Loucy (cell line): ENCODE data around the gene SYCP3.

Source experiments
- H2AFZ ChIP-seq: fragments of 200-600 bp; sonication (generic); 2 replicates; pipeline ENCODE4 v1.6.0; 2016; ENCODE audit warnings: antibody characterized with exemption, mild to moderate bottlenecking, low read length, moderate library complexity
- H3F3A ChIP-seq: fragments of 200-600 bp; 2 replicates; pipeline ENCODE4 v1.6.0; 2016; ENCODE audit warnings: antibody characterized with exemption, low read depth, mild to moderate bottlenecking
- H3K27me3 ChIP-seq: fragments of 200-600 bp; sonication (generic); 2 replicates; pipeline ENCODE4 v1.6.1; 2014; ENCODE audit warnings: low read length, mild to moderate bottlenecking; ENCODE audit not compliant: insufficient read depth, poor library complexity, severe bottlenecking
- H3K36me3 ChIP-seq: fragments of 200-600 bp; sonication (generic); 2 replicates; pipeline ENCODE4 v1.6.1; 2016; ENCODE audit warnings: low read length; ENCODE audit not compliant: insufficient read depth
- H3K4me1 ChIP-seq: fragments of 200-600 bp; sonication (generic); 2 replicates; pipeline ENCODE4 v1.5.1; 2014; ENCODE audit warnings: low read length, mild to moderate bottlenecking; ENCODE audit not compliant: insufficient read depth, poor library complexity, severe bottlenecking
- H3K4me2 ChIP-seq: fragments of 200-600 bp; sonication (generic); 2 replicates; pipeline ENCODE4 v1.6.0; 2014; ENCODE audit warnings: antibody characterized with exemption, low read length, low read depth, mild to moderate bottlenecking; ENCODE audit not compliant: poor library complexity, severe bottlenecking
- H3K4me3 ChIP-seq: fragments of 200-600 bp; sonication (generic); 2 replicates; pipeline ENCODE4 v1.5.1; 2014; ENCODE audit warnings: low read length, mild to moderate bottlenecking, mixed read lengths; ENCODE audit not compliant: poor library complexity, severe bottlenecking
- H3K79me2 ChIP-seq: fragments of 200-600 bp; sonication (generic); 2 replicates; pipeline ENCODE4 v1.6.1; 2014; ENCODE audit warnings: low read length; ENCODE audit not compliant: insufficient read depth
- H3K9ac ChIP-seq: fragments of 200-600 bp; sonication (generic); 2 replicates; pipeline ENCODE4 v1.6.0; 2014; ENCODE audit warnings: mild to moderate bottlenecking, low read depth, low read length, moderate library complexity; ENCODE audit not compliant: poor library complexity, severe bottlenecking
- H3K9me2 ChIP-seq: fragments of 200-600 bp; sonication (generic); replicated peaks from 2 replicates; pipeline ENCODE4 v1.6.1; 2016; ENCODE audit warnings: low read depth, low read length, mixed read lengths
- H3K9me3 ChIP-seq: fragments of 200-600 bp; sonication (generic); 2 replicates; pipeline ENCODE4 v1.6.1; 2014; ENCODE audit warnings: mild to moderate bottlenecking, antibody characterized with exemption, low read length, low read depth; ENCODE audit not compliant: insufficient read depth
- H4K20me1 ChIP-seq: fragments of 200-600 bp; sonication (generic); 2 replicates; pipeline ENCODE4 v1.6.0; 2014; ENCODE audit warnings: antibody characterized with exemption, low read length, mild to moderate bottlenecking; ENCODE audit not compliant: insufficient read depth, poor library complexity, severe bottlenecking
- CTCF ChIP-seq: fragments of 200-600 bp; sonication (generic); conservative IDR thresholded peaks from 2 replicates; pipeline ENCODE4 v1.5.1; 2014; ENCODE audit warnings: mild to moderate bottlenecking, antibody characterized with exemption, low read length
- EZH2phosphoT487 ChIP-seq: fragments of 200-600 bp; IDR thresholded peaks from 2 replicates; pipeline ENCODE4 v1.6.1; 2018; ENCODE audit warnings: antibody characterized with exemption, mild to moderate bottlenecking, moderate library complexity, borderline replicate concordance

Gene SYCP3

DNA sequence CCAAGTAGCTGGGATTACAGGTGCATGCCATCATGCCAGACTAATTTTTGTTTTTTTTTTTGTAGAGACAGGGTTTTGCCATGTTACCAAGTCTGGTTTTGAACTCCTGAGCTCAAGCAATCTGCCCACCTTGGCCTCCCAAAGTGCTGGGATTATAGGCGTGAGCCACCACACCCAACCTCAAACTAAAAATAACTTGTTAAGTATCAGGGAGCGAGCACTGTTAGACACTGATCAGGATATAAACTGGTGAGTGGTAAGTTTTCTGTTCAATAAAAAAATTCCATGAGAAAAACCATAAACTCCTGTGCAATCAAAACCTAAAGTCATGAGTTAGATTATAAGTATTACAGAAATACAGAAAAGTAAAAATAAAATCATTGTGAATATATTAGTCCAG, 44.6 kb upstream of the SYCP3 start:
- no peaks in the 10 kb centered on the region for H3K9me2 ChIP-seq
- H3K36me3 ChIP-seq: peaks cover 44% of the 10 kb centered on the region
- TF ChIP-seq CTCF (no peak), EZH2phosphoT487 (no peak)
- H3K79me2 ChIP-seq: no peaks in the 10 kb centered on the region
- peaks cover 16% of the 10 kb centered on the region for H3K4me1 ChIP-seq
- H3F3A ChIP-seq: no peaks in the 10 kb centered on the region
- no peak overlapping the region for H3K4me3 ChIP-seq
- H3K9ac ChIP-seq: no peak overlapping the region
- H4K20me1 ChIP-seq: no peaks in the 10 kb centered on the region
- H3K27me3 ChIP-seq: no peaks in the 10 kb centered on the region
- peak overlapping the region; percentile 11 for H3K4me2 ChIP-seq
- H2AFZ ChIP-seq: no peak overlapping the region
- H3K9me3 ChIP-seq: no peaks in the 10 kb centered on the region

DNA sequence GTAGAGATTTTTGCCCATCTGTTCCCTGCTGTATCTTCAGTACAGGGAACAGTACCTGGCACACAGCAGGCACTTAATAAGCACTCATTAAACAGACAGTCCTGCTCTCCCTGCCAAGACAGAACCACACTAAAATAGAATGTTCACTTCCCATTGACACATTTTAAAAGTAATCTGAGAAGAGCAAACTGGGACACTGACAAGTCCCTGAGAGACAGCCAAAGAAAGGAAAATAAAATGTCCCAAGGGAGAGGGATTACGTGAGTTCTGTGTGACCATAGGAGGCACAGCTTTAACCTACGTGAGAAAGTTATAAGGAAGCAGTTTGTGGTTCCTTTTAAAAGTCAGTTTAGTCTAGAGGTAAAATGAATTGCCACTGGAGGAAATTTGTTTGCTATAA, 43.9 kb upstream of the SYCP3 start:
- no peaks in the 10 kb centered on the region for H3K9me2 ChIP-seq
- TF ChIP-seq CTCF (no peak), EZH2phosphoT487 (no peak)
- peaks cover 37% of the 10 kb centered on the region for H3K36me3 ChIP-seq
- peaks cover 21% of the 10 kb centered on the region for H3K4me1 ChIP-seq
- no peaks in the 10 kb centered on the region for H3F3A ChIP-seq
- no peaks in the 10 kb centered on the region for H3K27me3 ChIP-seq
- H3K79me2 ChIP-seq: no peaks in the 10 kb centered on the region
- H3K4me2 ChIP-seq: peak overlapping the region; percentile 11
- no peak overlapping the region for H3K4me3 ChIP-seq
- H3K9me3 ChIP-seq: no peaks in the 10 kb centered on the region
- H2AFZ ChIP-seq: no peak overlapping the region
- H3K9ac ChIP-seq: no peak overlapping the region
- no peaks in the 10 kb centered on the region for H4K20me1 ChIP-seq

GRCh38 chr12:101782273-101782731, 43.0 kb upstream of the SYCP3 start:
- Histone ChIP-seq H3K9me2 (no peaks in the 10 kb centered on the region), H3K9me3 (no peaks in the 10 kb centered on the region), H4K20me1 (no peaks in the 10 kb centered on the region), H3F3A (no peaks in the 10 kb centered on the region), H3K79me2 (no peaks in the 10 kb centered on the region), H2AFZ (no peak overlapping the region), H3K27me3 (no peaks in the 10 kb centered on the region), H3K4me1 (peaks cover 30% of the 10 kb centered on the region), H3K4me3 (no peak overlapping the region), H3K9ac (no peak overlapping the region), H3K4me2 (no peak overlapping the region), H3K36me3 (peaks cover 34% of the 10 kb centered on the region)
- TF ChIP-seq CTCF (no peak), EZH2phosphoT487 (no peak)
